ENCODE results near the gene VPS26C.

DNA sequence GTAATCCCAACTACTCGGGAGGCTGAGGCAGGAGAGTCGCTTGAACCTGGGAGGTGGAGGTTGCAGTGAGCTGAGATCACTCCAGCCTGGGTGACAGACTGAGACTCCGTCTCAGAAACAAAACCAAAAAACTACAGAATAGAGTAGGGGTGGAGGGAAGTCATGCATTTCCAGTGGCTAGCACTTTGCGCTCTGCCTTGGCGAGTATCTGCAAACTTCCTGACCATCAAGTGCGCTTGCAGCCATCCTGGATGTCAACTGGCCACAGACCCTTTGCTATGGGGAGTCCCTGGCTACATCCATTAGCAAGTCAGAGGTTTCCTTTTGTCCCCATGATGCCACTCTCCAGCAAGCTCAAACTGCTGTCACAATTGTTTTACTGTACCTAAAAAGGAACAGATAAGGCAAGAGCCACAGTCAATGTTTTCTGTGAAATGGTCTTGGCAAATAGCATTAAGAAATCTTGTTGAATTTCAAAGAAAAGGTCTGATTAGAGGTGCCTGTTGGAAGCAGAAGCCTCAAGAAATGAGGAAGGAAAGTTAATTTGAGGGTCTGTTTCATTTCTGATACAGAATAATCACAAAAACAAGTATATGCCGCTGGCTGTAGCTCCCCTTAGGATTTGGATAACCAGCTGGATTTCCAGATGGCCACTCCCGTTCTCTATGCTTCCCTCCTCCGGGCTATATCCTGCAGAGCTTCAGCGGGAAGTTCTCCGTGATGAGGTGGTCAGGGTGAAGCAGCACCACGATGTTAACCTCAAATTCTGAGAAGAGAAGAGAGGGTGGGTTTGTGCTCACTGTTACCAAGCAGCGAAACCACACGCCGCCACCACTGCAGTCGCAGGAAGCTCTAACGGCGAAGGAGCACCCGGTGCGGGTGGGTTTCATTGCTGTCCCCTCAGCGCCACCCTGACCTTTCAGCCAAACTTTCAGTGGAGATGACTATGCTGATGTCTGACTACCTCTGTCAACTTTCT is 42.0 kb downstream of the VPS26C start:
- TF ChIP-seq POLR2AphosphoS5 (IDR thresholded peaks at IDR 0.05; ENCODE audit: low read depth, low read length) (no peak), POLR2A (IDR thresholded peaks at IDR 0.05; ENCODE audit: low read depth, low read length) (no peak)

Data from GM12892 (cell line).